Activated T-helper 2 cell treated with anti-CD3 and anti-CD28 coated beads, Interferon-gamma antibody, Interleukin-2, Interleukin-4, amounts not matched to agents 10 μg/mL and 5 μg/mL and 100 μg/mL, durations not matched to agents 14 hours and 24 hours and 36 hours (primary cell): ENCODE results near the gene CDH4. TPM values are rescaled to one million over a fixed set of nuclear protein-coding genes. Genes with fewer than 3 reads are reported as not detected.

Source experiments
- DNase-seq: peaks from one replicate; pipeline ENCODE4 v3.0.0; 2021; ENCODE audit warnings: low spot score
- H3K27ac Mint-ChIP-seq: one replicate; pipeline ENCODE4 v1.8.0; 2021; ENCODE audit warnings: mixed read lengths
- H3K27me3 Mint-ChIP-seq: one replicate; pipeline ENCODE4 v1.8.0; 2021; ENCODE audit warnings: low read depth, mixed read lengths
- H3K36me3 Mint-ChIP-seq: one replicate; pipeline ENCODE4 v1.8.0; 2021; ENCODE audit warnings: low read depth, mixed read lengths
- H3K4me1 Mint-ChIP-seq: one replicate; pipeline ENCODE4 v1.8.0; 2021; ENCODE audit warnings: low read depth, mixed read lengths
- H3K4me3 Mint-ChIP-seq: one replicate; pipeline ENCODE4 v1.8.0; 2021; ENCODE audit warnings: low read depth, mild to moderate bottlenecking, moderate library complexity, mixed read lengths
- H3K9me3 Mint-ChIP-seq: one replicate; pipeline ENCODE4 v1.8.0; 2021; ENCODE audit warnings: mixed read lengths
- intact Hi-C: fragments of 100-400 bp; cut with micrococcal nuclease; formaldehyde crosslinking; loops from one replicate; pipeline ENCODE4 v1.15.1; 2023
- total RNA-seq: library from RNA; stranded (reverse); gene quantifications from 2 replicates; pipeline ENCODE4 v1.2.3, GENCODE V29; 2022

The CDH4 gene
- total RNA-seq, 1 donor from 2014 or later = not detected

DNA sequence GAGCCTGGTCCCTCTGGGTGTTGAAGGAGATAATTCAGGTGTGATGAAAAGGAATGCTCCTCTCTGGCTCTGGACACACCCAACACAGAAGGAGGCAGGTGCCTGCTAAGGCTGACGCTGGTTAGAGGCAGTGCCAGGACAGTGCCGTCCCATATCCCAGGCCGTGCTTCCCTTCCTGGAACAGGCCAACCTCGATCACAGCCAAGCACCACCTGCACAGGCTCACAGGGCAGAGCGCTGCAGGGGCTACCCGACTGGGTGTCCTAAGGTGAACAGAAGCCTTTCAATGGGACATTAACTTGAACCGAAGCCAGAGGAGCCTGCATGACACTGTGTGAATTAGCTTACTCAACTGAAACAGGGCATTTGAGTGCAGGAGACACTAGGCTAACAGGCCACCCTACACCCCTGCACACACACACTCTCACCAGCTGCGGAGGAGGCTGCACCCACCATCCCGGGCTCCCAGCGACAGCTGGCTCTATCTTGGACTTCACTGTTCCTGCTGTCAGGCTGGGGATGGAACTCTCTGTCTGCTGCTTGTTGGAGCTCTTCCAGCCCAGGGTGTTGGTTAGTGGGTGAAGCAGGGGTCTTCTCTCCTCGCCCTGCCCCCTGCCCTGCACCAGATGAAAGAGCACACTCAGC lies 466.4 kb downstream of the CDH4 start:
- no peak for DNase-seq
- H3K4me3 Mint-ChIP-seq = peak overlapping the region; percentile 75
- H3K27ac Mint-ChIP-seq = no peak overlapping the region
- no peaks in the 10 kb centered on the region for H3K27me3 Mint-ChIP-seq
- H3K9me3 Mint-ChIP-seq = peaks cover 5% of the 10 kb centered on the region
- H3K36me3 Mint-ChIP-seq = peaks cover 3% of the 10 kb centered on the region
- peaks cover 12% of the 10 kb centered on the region for H3K4me1 Mint-ChIP-seq
- intact Hi-C loops = no loop called here

DNA sequence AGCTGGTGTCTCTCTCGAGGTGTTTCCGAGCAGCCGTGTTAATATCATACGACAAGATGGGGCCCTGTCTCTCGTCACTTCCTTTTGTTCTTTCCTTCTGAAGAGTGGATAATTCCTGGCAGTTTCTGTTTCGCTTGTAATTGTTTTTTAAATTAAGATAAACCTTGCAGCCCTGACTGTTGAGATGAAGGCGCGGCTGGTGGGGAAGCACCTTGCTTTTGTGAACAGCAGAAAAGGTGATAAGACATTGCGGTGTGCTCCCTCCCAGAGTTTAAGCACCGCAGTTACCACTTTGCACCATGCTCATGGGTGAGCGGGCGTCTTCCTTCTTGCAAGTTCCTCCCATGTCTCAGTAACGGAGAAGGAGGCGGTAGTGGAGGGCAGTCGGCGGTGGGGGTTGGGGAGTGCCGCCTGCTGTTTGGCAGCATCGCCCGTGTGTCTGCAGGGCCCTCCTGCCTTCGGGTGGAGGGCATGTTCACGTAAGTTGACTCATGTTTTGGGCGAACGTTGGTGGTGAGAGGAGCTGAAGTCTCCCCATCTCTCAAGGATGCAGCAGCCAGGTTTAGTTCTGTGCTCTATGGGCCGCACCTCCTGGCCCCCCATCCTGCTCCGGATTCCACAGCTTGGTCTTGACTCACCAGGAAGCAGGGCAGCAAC lies 467.8 kb downstream of the CDH4 start:
- Mint-ChIP-seq H3K27ac (peak overlapping the region; percentile 84), H3K9me3 (peaks cover 5% of the 10 kb centered on the region), H3K27me3 (no peaks in the 10 kb centered on the region), H3K36me3 (peaks cover 3% of the 10 kb centered on the region), H3K4me1 (peaks cover 12% of the 10 kb centered on the region), H3K4me3 (peak overlapping the region; percentile 75)
- peak; percentile 58 for DNase-seq
- intact Hi-C loops = no loop called here

DNA sequence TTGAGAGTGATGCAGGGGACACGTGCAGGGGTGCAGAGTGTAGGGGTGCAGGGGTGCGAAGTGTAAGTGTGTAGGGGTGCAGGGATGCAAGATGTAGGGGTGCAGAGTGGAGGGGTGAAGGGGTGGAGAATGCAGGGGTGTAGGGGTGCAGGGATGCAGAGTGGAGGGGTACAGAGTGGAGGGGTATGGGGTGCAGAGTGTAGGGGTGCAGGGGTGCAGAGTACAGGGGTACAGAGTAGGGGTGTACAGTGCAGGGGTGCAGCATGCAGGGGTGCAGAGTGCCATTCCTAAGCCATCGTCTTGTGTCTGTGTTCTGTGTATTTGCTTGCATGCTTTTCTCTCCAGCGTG lies 468.3 kb downstream of the CDH4 start:
- H3K4me1 Mint-ChIP-seq = peaks cover 12% of the 10 kb centered on the region
- H3K27ac Mint-ChIP-seq = peak overlapping the region; percentile 84
- H3K9me3 Mint-ChIP-seq = no peaks in the 10 kb centered on the region
- DNase-seq = no peak
- intact Hi-C loops = no loop called here
- no peak overlapping the region for H3K4me3 Mint-ChIP-seq
- H3K27me3 Mint-ChIP-seq = no peaks in the 10 kb centered on the region
- H3K36me3 Mint-ChIP-seq = peaks cover 3% of the 10 kb centered on the region

DNA sequence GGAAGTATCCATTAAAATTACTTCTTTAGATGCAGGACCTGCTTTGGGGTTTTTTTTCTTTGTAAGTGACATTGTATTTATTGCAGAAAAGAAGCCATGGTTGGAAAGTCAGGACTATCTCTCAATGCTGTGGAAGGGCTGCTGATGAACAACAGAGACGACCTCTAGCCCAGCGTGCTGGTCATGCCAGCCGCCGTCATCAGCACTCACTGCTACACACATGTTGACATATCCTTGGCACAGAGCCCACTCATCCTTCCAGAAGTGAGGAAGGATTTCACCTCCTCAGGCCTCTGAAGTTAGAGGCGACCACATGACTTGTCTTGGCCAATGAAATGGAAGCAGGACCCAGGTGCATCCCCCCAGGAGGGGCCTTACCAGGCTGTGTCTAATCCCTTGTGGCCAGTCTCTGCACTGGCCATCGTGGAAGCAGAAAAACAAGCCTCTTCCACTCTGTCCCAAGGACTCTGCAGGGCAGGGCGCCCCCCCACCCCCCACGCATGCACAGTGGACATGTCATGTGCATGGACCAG lies 470.2 kb downstream of the CDH4 start:
- no peak overlapping the region for H3K4me3 Mint-ChIP-seq
- peaks cover 12% of the 10 kb centered on the region for H3K4me1 Mint-ChIP-seq
- no peaks in the 10 kb centered on the region for H3K27me3 Mint-ChIP-seq
- intact Hi-C loops = no loop called here
- peaks cover 3% of the 10 kb centered on the region for H3K36me3 Mint-ChIP-seq
- no peak overlapping the region for H3K27ac Mint-ChIP-seq
- DNase-seq = no peak
- no peaks in the 10 kb centered on the region for H3K9me3 Mint-ChIP-seq

DNA sequence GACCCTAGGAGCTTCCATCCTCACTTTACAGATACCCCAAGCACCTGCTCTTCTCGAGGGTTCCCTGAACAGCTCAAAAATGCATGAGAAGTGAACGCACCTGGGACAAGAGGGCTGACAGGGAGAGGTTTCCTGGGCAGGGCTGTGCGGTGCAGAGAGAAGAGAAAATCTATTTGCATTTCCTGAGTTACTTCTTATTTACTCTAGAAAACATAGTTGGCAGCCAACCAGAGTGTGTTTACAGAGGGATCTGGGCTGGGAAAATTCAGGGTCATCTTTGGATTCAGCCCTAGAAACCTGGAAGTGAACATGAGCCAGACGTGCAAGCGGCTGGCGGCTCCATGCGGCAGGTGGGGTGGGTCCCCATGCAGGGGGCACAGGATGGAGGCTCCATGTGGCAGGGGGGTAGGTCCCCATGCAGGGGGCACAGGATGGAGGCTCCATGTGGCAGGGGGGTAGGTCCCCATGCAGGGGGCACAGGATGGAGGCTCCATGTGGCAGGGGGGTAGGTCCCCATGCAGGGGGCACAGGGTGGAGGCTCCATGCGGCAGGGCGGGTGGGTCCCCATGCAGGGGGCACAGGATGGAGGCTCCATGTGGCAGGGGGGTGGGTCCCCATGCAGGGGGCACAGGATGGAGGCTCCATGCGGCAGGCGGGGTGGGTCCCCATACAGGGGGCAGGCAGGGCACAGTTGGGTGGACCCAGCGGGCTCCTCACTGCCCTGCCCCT lies 471.6 kb downstream of the CDH4 start:
- peaks cover 3% of the 10 kb centered on the region for H3K36me3 Mint-ChIP-seq
- H3K4me3 Mint-ChIP-seq = no peak overlapping the region
- no peak for DNase-seq
- intact Hi-C loops = no loop called here
- peaks cover 12% of the 10 kb centered on the region for H3K4me1 Mint-ChIP-seq
- no peaks in the 10 kb centered on the region for H3K9me3 Mint-ChIP-seq
- H3K27me3 Mint-ChIP-seq = no peaks in the 10 kb centered on the region
- no peak overlapping the region for H3K27ac Mint-ChIP-seq

DNA sequence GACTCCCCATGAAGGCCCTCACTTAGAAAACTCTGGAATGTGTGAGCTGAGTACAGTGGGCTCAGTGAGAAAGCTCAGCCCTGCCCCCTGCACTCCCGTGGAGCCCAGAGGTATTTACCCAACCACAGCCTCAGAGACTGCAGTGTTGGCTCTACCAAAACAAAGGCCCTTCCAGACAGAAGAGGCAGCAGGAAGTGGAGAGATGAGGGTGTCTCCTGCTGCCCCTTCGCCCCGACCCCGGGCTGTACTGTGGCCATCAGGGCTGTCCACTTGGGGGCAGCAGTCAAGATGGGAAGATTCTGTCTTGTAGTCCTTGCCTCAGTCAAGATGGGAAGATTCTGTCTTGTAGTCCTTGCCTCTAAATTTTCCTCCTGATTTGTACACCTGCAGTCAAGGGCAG lies 472.3 kb downstream of the CDH4 start:
- intact Hi-C loops = no loop called here
- Mint-ChIP-seq H3K4me1 (peaks cover 8% of the 10 kb centered on the region), H3K36me3 (peaks cover 2% of the 10 kb centered on the region)

DNA sequence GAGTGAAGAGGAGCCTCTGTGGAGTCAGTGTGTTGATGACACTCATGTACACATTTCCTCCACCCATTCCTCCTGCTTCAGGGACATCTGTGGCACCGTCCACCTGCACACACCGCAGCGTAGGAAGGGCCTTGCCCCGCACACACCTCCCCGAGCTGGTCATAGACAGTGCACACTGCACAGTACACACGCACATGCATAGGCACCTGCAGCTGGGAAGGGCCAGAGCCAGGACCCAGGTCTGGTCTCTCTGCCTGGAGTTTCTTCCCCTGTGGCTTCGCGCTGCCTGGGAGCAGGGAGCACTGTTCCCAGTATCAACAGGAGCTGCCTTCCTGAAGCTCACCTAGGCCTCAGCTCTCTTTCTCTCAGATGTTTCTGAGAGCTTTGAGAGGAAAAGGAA lies 473.1 kb downstream of the CDH4 start:
- no peaks in the 10 kb centered on the region for H3K9me3 Mint-ChIP-seq
- no peaks in the 10 kb centered on the region for H3K27me3 Mint-ChIP-seq
- peaks cover under 1% of the 10 kb centered on the region for H3K4me1 Mint-ChIP-seq
- no peak for DNase-seq
- no peak overlapping the region for H3K27ac Mint-ChIP-seq
- no peak overlapping the region for H3K4me3 Mint-ChIP-seq
- H3K36me3 Mint-ChIP-seq = no peaks in the 10 kb centered on the region
- intact Hi-C loops = no loop called here

More for the DNA sequence above, 472.3 kb downstream of the CDH4 start:
- no peaks in the 10 kb centered on the region for H3K9me3 Mint-ChIP-seq
- no peak for DNase-seq
- H3K4me3 Mint-ChIP-seq = no peak overlapping the region
- H3K27me3 Mint-ChIP-seq = no peaks in the 10 kb centered on the region
- no peak overlapping the region for H3K27ac Mint-ChIP-seq

DNA sequence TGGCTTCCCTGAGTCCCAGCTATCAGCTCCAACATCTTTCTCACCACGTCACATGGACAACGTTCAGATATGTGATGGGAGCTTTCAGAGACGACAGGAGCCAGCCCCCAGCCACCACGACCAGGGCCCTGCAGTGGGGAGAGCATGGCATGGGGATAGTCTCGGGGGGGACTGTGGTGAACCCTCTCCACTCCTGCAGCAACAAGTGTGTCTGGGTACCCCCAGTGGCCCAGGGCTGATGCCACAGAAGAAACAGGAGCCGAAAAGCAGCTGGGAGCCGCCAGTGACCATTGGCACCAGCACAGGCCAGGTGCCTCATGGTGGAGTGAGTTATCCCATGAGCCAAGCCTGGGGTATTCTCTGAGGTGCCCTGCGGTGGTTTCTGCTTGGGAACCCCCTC lies 473.9 kb downstream of the CDH4 start:
- no peaks in the 10 kb centered on the region for H3K4me1 Mint-ChIP-seq

DNA sequence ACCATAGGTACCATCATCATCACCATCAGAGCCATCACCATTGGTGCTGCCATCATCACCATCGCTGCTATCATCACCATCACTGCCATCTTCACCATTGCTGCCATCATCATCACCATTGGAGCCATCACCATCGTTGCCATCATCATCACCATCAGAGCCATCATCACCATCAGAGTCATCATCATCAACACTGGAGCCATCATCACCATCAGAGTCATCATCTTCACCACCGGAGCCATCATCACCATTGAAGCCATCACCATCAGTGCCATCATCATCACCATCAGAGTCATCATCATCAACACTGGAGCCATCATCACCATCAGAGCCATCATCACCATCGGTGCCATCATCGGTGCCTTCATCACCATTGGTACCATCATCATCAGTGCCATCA lies 474.9 kb downstream of the CDH4 start:
- H3K4me1 Mint-ChIP-seq = no peaks in the 10 kb centered on the region
- H3K27me3 Mint-ChIP-seq = no peaks in the 10 kb centered on the region
- H3K36me3 Mint-ChIP-seq = no peaks in the 10 kb centered on the region
- intact Hi-C loops = no loop called here
- no peak for DNase-seq
- H3K27ac Mint-ChIP-seq = no peak overlapping the region
- no peaks in the 10 kb centered on the region for H3K9me3 Mint-ChIP-seq
- H3K4me3 Mint-ChIP-seq = no peak overlapping the region

More for the DNA sequence above, 473.9 kb downstream of the CDH4 start:
- no peak for DNase-seq
- intact Hi-C loops = no loop called here
- Mint-ChIP-seq H3K4me3 (no peak overlapping the region), H3K27me3 (no peaks in the 10 kb centered on the region), H3K9me3 (no peaks in the 10 kb centered on the region), H3K36me3 (no peaks in the 10 kb centered on the region), H3K27ac (no peak overlapping the region)

DNA sequence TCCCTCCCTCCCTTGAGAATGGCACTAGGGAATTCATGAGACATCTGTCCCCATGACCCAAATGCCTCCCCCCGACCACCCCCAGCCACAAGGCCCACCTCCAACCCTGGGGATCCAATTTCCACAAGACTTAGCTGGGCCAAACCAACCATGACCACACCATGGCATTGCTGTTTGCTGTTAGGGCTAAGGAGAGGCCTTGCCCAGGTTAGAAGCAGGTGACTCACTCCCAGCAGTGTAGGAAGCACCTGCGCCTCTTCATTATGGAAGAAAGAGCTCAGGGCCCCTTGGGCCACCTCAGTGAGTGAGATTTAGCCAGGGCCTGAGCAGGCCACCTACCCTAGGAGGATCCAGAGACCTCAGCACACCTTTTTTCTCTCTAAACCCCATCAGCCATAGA lies 475.7 kb downstream of the CDH4 start:
- Mint-ChIP-seq H3K36me3 (no peaks in the 10 kb centered on the region), H3K4me1 (no peaks in the 10 kb centered on the region), H3K9me3 (no peaks in the 10 kb centered on the region), H3K27me3 (no peaks in the 10 kb centered on the region), H3K4me3 (no peak overlapping the region), H3K27ac (no peak overlapping the region)
- intact Hi-C loops = no loop called here
- DNase-seq = no peak

DNA sequence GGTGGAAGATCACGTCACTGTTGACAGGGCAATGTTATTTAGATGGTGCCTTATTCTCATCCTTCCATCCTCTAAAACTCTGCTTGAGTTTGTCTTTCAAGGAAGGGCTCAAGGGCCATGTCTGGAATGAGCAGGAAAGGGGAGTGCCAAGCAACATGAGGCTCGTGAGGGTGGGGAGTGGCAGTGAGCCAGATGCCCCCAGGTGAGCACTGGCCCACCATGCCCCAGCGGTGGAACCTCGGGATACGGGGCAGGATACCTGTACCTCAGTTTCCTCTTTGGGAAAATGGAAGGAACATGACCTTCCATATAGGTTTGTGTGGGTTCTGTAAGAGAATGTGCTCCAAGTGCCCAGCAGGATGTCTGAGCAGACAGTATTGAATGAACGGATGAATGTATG lies 476.3 kb downstream of the CDH4 start:
- Mint-ChIP-seq H3K4me3 (no peak overlapping the region), H3K9me3 (no peaks in the 10 kb centered on the region), H3K4me1 (no peaks in the 10 kb centered on the region), H3K36me3 (no peaks in the 10 kb centered on the region), H3K27me3 (no peaks in the 10 kb centered on the region), H3K27ac (no peak overlapping the region)
- DNase-seq = no peak
- intact Hi-C loops = no loop called here

DNA sequence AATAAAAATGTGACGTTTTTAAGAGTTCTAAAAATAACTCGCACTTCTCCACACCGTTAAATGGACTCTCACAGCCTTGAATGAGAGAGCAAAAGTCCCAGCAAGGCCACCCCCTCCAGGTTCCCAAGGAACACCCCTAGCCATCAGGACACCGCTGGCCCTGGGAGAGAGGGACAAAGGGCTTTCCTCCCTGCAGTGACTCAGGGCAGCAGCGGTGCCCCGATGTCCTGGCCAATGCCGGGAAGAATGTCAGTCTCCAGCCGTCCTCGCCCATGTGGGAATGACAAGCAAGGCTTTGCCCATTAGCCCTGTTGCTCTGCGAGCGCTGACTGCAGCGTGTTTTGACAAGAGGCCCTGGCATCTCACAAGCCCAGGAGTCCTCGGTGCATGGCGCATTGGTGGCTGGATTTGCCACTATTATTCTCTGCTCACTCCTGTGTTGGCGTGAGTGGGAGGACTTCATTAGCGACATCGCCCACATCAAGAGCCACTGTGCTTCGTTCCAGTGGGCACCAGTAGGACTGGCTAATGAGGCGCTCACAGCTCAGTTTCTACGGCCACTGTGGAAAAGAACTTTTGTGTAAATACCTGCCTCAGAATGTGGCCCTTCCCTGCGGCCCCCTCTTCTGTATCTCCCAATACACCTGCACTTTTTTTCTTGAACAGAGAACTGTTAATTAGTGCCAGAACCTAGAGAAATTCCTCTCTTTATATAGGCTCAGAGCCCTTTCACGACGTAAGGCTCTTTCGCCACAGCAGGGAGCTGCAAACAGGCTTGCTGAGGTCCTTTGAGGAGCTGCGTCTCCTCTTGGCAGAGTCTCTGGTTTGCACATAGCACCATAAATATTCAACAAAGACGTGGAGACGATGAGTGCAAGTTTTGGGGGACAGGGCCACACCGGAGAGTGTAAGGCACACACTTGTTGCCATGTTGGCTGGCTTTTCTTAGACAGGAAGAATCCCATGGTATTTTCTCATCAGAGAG lies 477.0 kb downstream of the CDH4 start:
- H3K4me1 Mint-ChIP-seq = no peaks in the 10 kb centered on the region
- no peaks in the 10 kb centered on the region for H3K36me3 Mint-ChIP-seq
- intact Hi-C loops = no loop called here
- no peaks in the 10 kb centered on the region for H3K27me3 Mint-ChIP-seq
- H3K27ac Mint-ChIP-seq = no peak overlapping the region
- H3K4me3 Mint-ChIP-seq = no peak overlapping the region
- no peaks in the 10 kb centered on the region for H3K9me3 Mint-ChIP-seq
- DNase-seq = no peak
